Activated CD4-positive, CD25-positive, alpha-beta regulatory T cell treated with anti-CD3 and anti-CD28 coated beads, Interleukin-2, amount 50 U/mL, for 16 hours (primary cell): ENCODE data around the gene PDPK1.
A peak's percentile ranks its signal among the peaks of the same experiment; 100 is the strongest.
"Not testable (repeated sequence)": the region's sequence is repeated elsewhere in the genome, so short reads cannot be mapped to it uniquely, and the experiment has no call there.

Source experiments
- DNase-seq: peaks from one replicate; pipeline ENCODE4 v3.0.0-alpha.2; 2020; ENCODE audit warnings: low read depth, low spot score

Gene PDPK1

GRCh38 chr16:2587891-2588565 is 50.2 kb downstream of the PDPK1 start:
- DNase-seq, result no peak

GRCh38 chr16:2591476-2592240 is 53.8 kb downstream of the PDPK1 start:
- DNase-seq, result no peak

- no peak for DNase-seq
These were observed 55.0 kb downstream of the PDPK1 start for GRCh38 chr16:2592786-2593185.

GRCh38 chr16:2595393-2596205 is 57.8 kb downstream of the PDPK1 start:
- DNase-seq, result no peak

GRCh38 chr16:2596747-2597559 is 59.1 kb downstream of the PDPK1 start:
- no peak for DNase-seq

GRCh38 chr16:2597560-2597902 is 59.7 kb downstream of the PDPK1 start:
- DNase-seq, result no peak

GRCh38 chr16:2598133-2598641 is 60.4 kb downstream of the PDPK1 start:
- no peak for DNase-seq

GRCh38 chr16:2598723-2599122 is 60.9 kb downstream of the PDPK1 start:
- no peak for DNase-seq

- not testable (repeated sequence) for DNase-seq
These were observed 61.3 kb downstream of the PDPK1 start for GRCh38 chr16:2599165-2599564.

GRCh38 chr16:2599785-2600184 is 62.0 kb downstream of the PDPK1 start:
- DNase-seq, result not testable (repeated sequence)

GRCh38 chr16:2601301-2602025 is 63.6 kb downstream of the PDPK1 start:
- not testable (repeated sequence) for DNase-seq

GRCh38 chr16:2602175-2602574 is 64.4 kb downstream of the PDPK1 start:
- DNase-seq, result not testable (repeated sequence)

- DNase-seq, result peak; percentile 66
These were observed 65.6 kb downstream of the PDPK1 start for GRCh38 chr16:2603165-2604015.

- DNase-seq, result not testable (repeated sequence)
These were observed 66.2 kb downstream of the PDPK1 start for GRCh38 chr16:2604016-2604369.

GRCh38 chr16:2606820-2607219 is 69.0 kb downstream of the PDPK1 start:
- not testable (repeated sequence) for DNase-seq

GRCh38 chr16:2609345-2609744 is 71.5 kb downstream of the PDPK1 start:
- DNase-seq, result not testable (repeated sequence)

- DNase-seq, result no peak
These were observed 72.1 kb downstream of the PDPK1 start for GRCh38 chr16:2609827-2610470.

GRCh38 chr16:2610781-2611498 is 73.1 kb downstream of the PDPK1 start:
- no peak for DNase-seq

GRCh38 chr16:2611499-2611862 is 73.7 kb downstream of the PDPK1 start:
- DNase-seq, result no peak
